Glutamatergic neuron (in vitro differentiated cells): ENCODE data around the gene CALB2. TPM values are rescaled to one million over a fixed set of nuclear protein-coding genes. Genes with fewer than 3 reads are reported as not detected.
A peak's percentile ranks its signal among the peaks of the same experiment; 100 is the strongest.
"Not testable (repeated sequence)": the region's sequence is repeated elsewhere in the genome, so short reads cannot be mapped to it uniquely, and the experiment has no call there.

Source experiments
- DNase-seq: peaks from one replicate; pipeline ENCODE4 v3.0.0; 2022
- H3K27ac Mint-ChIP-seq: one replicate; pipeline ENCODE4 v1.8.0; 2020; ENCODE audit warnings: mild to moderate bottlenecking, mixed read lengths, inconsistent platforms; ENCODE audit not compliant: unreplicated experiment
- H3K27me3 Mint-ChIP-seq: one replicate; pipeline ENCODE4 v1.8.0; 2020; ENCODE audit warnings: mild to moderate bottlenecking, moderate library complexity, mixed read lengths, inconsistent platforms; ENCODE audit not compliant: unreplicated experiment
- H3K36me3 Mint-ChIP-seq: one replicate; pipeline ENCODE4 v1.8.0; 2020; ENCODE audit warnings: mild to moderate bottlenecking, mixed read lengths, inconsistent platforms; ENCODE audit not compliant: unreplicated experiment
- H3K4me1 Mint-ChIP-seq: one replicate; pipeline ENCODE4 v1.8.0; 2020; ENCODE audit warnings: mild to moderate bottlenecking, low read depth, mixed read lengths, inconsistent platforms; ENCODE audit not compliant: unreplicated experiment
- H3K4me3 Mint-ChIP-seq: one replicate; pipeline ENCODE4 v1.8.0; 2020; ENCODE audit warnings: mild to moderate bottlenecking, mixed read lengths, inconsistent platforms; ENCODE audit not compliant: unreplicated experiment
- H3K9me3 Mint-ChIP-seq: one replicate; pipeline ENCODE4 v1.8.0; 2020; ENCODE audit warnings: mild to moderate bottlenecking, moderate library complexity, mixed read lengths, inconsistent platforms; ENCODE audit not compliant: unreplicated experiment
- CTCF ChIP-seq: fragments of 200-600 bp; sonication (generic); IDR thresholded peaks from one replicate; pipeline ENCODE4 v1.5.0; 2021; ENCODE audit not compliant: partially characterized antibody, unreplicated experiment
- long read RNA-seq: library from polyadenylated mRNA; unstranded; transcript quantifications from one replicate; pipeline ENCODE4 v2.0.0, GENCODE V29; 2020; ENCODE audit not compliant: unreplicated experiment
- total RNA-seq: library from RNA; stranded (reverse); fragmentation: NEBNext Ultra II Directional; extraction: Animal tissue kit (Norgen Biotek cat#: 25700); gene quantifications from one replicate; pipeline ENCODE4 v1.2.1, GENCODE V29; 2021; ENCODE audit not compliant: unreplicated experiment

Gene CALB2
- 0.39 TPM for total RNA-seq
- long read RNA-seq = 0 reads

DNA sequence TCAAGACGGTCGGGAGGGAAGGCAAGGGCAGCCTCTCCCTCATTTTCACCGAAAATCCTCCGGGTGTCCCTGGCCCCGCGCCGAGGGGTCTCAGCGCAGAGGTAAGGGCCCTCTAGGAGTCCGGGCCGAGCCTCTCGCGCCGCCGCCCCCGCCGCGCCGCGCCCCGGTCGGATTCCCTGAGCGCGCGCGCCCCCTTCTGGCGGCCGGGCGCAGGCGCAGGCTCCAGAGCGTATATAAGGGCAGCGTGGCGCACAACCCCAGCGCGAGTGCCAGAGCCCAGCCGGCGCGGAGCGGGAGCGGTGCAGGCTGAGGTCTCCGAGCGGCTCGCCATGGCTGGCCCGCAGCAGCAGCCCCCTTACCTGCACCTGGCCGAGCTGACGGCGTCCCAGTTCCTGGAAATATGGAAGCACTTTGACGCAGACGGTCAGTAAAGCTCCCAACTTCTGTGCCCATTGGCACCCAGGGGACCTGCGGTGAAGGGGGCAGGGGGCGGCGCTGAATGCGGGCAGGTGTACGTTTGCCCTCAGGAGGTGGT, at the start of gene CALB2:
CALB2 (plus strand) TSS at position 260 of the 535 bp plus-strand sequence; CDS start at position 330, 70 bp downstream.
- no peak within 1 kb of the TSS for H3K27ac Mint-ChIP-seq
- H3K4me3 Mint-ChIP-seq = peak within 1 kb of the TSS; percentile 67
- H3K9me3 Mint-ChIP-seq = peaks cover 6% of the 10 kb centered on the region
- no peaks in the 10 kb centered on the region for H3K4me1 Mint-ChIP-seq
- H3K36me3 Mint-ChIP-seq = no peaks in the 10 kb centered on the region
- DNase-seq = peak; percentile 84
- H3K27me3 Mint-ChIP-seq = peaks cover 7% of the 10 kb centered on the region
- TF ChIP-seq CTCF = peak; percentile 98

DNA sequence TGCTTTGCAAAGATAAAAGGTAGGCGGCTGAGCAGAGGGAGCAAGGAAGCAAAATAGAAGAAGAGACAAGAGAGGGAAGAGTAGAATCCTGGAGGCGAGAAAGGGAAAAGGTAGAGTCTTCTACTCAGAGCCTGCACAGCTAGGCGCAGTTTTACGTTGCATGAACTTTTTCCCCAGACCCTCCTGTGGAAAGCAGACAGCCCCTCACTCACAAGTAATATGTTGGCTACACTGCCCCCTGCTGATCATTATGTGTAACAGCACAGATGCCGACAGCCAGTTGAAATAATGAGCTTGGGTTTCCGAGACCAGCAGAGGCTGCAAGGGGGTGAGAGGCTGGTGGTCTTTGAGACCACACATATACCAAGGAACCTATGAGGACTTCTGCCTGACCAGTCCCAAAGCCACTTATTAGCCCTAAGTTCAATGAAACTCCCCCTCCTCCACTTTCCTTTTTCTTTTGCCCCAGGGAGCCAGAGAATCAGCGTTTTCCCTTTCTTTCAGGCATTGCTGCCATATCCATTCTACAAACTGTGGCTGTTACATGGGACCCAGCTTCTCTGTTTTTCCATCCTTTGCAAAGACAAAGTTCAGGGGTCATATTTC, 46.9 kb upstream of the CALB2 start:
- no peak overlapping the region for H3K27ac Mint-ChIP-seq
- no peaks in the 10 kb centered on the region for H3K36me3 Mint-ChIP-seq
- peak; percentile 94 for TF ChIP-seq CTCF
- DNase-seq = peak; percentile 44
- H3K9me3 Mint-ChIP-seq = peaks cover 3% of the 10 kb centered on the region
- H3K4me3 Mint-ChIP-seq = no peak overlapping the region
- no peaks in the 10 kb centered on the region for H3K4me1 Mint-ChIP-seq
- no peaks in the 10 kb centered on the region for H3K27me3 Mint-ChIP-seq

DNA sequence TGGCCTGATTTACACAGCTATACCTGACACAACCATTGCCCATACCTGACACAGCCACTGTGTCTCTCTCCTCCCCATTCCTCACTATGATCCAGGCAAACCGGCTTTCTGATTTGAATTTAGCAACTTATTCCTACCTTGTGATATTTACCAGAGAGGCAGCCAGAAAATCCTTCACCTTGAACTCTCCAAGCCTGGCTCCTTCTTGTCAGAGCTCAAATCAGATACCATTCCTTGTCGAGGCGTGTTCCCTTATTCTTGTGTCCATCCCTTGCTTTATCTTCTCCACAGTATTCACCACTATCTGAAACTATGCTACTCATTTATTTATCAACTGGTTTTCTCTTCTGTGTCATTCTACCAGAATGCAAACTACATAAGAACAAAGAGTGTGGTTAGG, 44.9 kb upstream of the CALB2 start:
- H3K36me3 Mint-ChIP-seq, DNase-seq, H3K9me3 Mint-ChIP-seq, H3K4me1 Mint-ChIP-seq, H3K27me3 Mint-ChIP-seq, H3K27ac Mint-ChIP-seq, H3K4me3 Mint-ChIP-seq: not testable (repeated sequence)

- DNase-seq = no peak
- H3K4me1 Mint-ChIP-seq = peaks cover 2% of the 10 kb centered on the region
- H3K9me3 Mint-ChIP-seq = peaks cover 3% of the 10 kb centered on the region
- H3K36me3 Mint-ChIP-seq = no peaks in the 10 kb centered on the region
- no peak overlapping the region for H3K4me3 Mint-ChIP-seq
- H3K27me3 Mint-ChIP-seq = peaks cover 2% of the 10 kb centered on the region
- no peak overlapping the region for H3K27ac Mint-ChIP-seq
- no peak for TF ChIP-seq CTCF
Measured at GRCh38 chr16:71315269-71315668, 43.3 kb upstream of the CALB2 start.

DNA sequence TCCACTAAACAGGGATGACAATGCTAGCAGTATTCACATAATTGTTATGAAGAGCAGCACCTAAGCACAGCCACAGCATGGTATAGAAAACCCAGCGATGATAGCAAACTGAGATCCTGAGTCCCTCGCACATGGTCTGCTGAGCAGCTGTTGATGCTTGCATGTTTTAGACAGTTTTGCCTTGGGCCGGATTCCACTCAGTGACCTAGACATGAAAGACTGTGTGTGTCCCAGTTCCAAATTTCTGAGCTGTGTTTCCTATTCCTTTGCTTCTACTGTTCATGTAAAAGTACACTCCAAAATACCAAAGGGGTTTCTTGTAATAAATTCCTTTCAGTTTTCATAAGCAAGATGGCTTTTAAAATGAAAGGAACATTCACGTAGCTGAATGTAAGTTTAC, 38.5 kb upstream of the CALB2 start:
- Mint-ChIP-seq H3K36me3 (no peaks in the 10 kb centered on the region), H3K9me3 (peaks cover 2% of the 10 kb centered on the region), H3K27ac (no peak overlapping the region), H3K27me3 (peaks cover 2% of the 10 kb centered on the region), H3K4me1 (peaks cover 2% of the 10 kb centered on the region), H3K4me3 (no peak overlapping the region)
- no peak for TF ChIP-seq CTCF
- DNase-seq = no peak
